Smooth muscle cell (in vitro differentiated cells): ENCODE data around the gene CGB8. TPM values are rescaled to one million over a fixed set of nuclear protein-coding genes. Genes with fewer than 3 reads are reported as not detected.
A peak's percentile ranks its signal among the peaks of the same experiment; 100 is the strongest.
"Not testable (repeated sequence)": the region's sequence is repeated elsewhere in the genome, so short reads cannot be mapped to it uniquely, and the experiment has no call there.

Experiments used
- DNase-seq: peaks from one replicate; lab custom pipeline; 2025; ENCODE audit not compliant: unreplicated experiment; lab: John Stamatoyannopoulos, UW
- H2AFZ ChIP-seq: fragments of 200-600 bp; sonication (generic); 2 replicates; pipeline ENCODE4 v1.6.0; 2016; ENCODE audit warnings: antibody characterized with exemption, low read depth, mild to moderate bottlenecking
- H3F3A ChIP-seq: fragments of 200-600 bp; sonication (generic); 2 replicates; pipeline ENCODE4 v1.6.0; 2017; ENCODE audit warnings: antibody characterized with exemption, low read depth
- H3K27ac ChIP-seq: fragments of 200-600 bp; sonication (generic); 2 replicates; pipeline ENCODE4 v1.5.1; 2016; ENCODE audit warnings: low read depth, mild to moderate bottlenecking
- H3K27me3 ChIP-seq: fragments of 200-600 bp; sonication (generic); 2 replicates; pipeline ENCODE4 v1.6.1; 2016; ENCODE audit warnings: low read depth, mild to moderate bottlenecking
- H3K36me3 ChIP-seq: fragments of 200-600 bp; sonication (generic); 2 replicates; pipeline ENCODE4 v1.5.1; 2016; ENCODE audit warnings: low read depth
- H3K4me1 ChIP-seq: fragments of 200-600 bp; sonication (generic); 2 replicates; pipeline ENCODE4 v1.5.1; 2016; ENCODE audit warnings: low read depth
- H3K4me2 ChIP-seq: fragments of 200-600 bp; sonication (generic); 2 replicates; pipeline ENCODE4 v1.6.0; 2016; ENCODE audit warnings: mild to moderate bottlenecking
- H3K4me3 ChIP-seq: fragments of 200-600 bp; sonication (generic); 2 replicates; pipeline ENCODE4 v1.5.1; 2016; ENCODE audit warnings: mild to moderate bottlenecking
- H3K79me2 ChIP-seq: fragments of 200-600 bp; sonication (generic); 2 replicates; pipeline ENCODE4 v1.6.0; 2016; ENCODE audit warnings: low read depth, mild to moderate bottlenecking
- H3K9ac ChIP-seq: fragments of 200-600 bp; sonication (generic); 2 replicates; pipeline ENCODE4 v1.6.0; 2016; ENCODE audit warnings: low read depth
- H3K9me3 ChIP-seq: fragments of 200-600 bp; sonication (generic); replicated peaks from 2 replicates; pipeline ENCODE4 v1.5.1; 2016; ENCODE audit warnings: low read depth
- H4K20me1 ChIP-seq: fragments of 200-600 bp; sonication (generic); 2 replicates; pipeline ENCODE4 v1.6.0; 2016; ENCODE audit warnings: low read depth
- CTCF ChIP-seq: fragments of 200-600 bp; sonication (generic); IDR thresholded peaks from 2 replicates; pipeline ENCODE4 v1.5.1; 2017; ENCODE audit warnings: borderline replicate concordance, mild to moderate bottlenecking, antibody characterized with exemption; ENCODE audit not compliant: insufficient read depth, poor library complexity, severe bottlenecking
- WGBS: methylation state at CpG from one replicate; pipeline ENCODE4 v1.1.7; 2016; ENCODE audit warnings: low lambda C conversion rate; 5-methylcytosine and 5-hydroxymethylcytosine counted together
- polyA plus RNA-seq: library from polyadenylated mRNA; unstranded; fragments of >200 nt; fragmentation: Nextera tagmentation; extraction: Ambion mirVana; gene quantifications from 2 replicates; pipeline ENCODE4 v1.2.1, GENCODE V29; 2016
- total RNA-seq: library from RNA; depleted of rRNA; stranded (reverse); fragments of >200 nt; gene quantifications from 2 replicates; pipeline ENCODE4 v1.2.3, GENCODE V29; 2014

Gene CGB8
- total and polyA plus RNA-seq, 2 experiments from 2014 or later: 1.0 TPM; not detected in 1

- H3K9ac ChIP-seq, H3K27ac ChIP-seq, H3F3A ChIP-seq, DNase-seq, H3K27me3 ChIP-seq, H3K4me3 ChIP-seq, H3K9me3 ChIP-seq, H3K36me3 ChIP-seq, H3K4me2 ChIP-seq, H3K4me1 ChIP-seq, H4K20me1 ChIP-seq, H2AFZ ChIP-seq, H3K79me2 ChIP-seq: not testable (repeated sequence)
- TF ChIP-seq CTCF: peak; percentile 63
- 67% methylated on average over 18 of the region's 18 CpGs for WGBS
Observed at GRCh38 chr19:49036815-49037214, 12.1 kb downstream of the CGB8 start, which contains the start of gene CGB1. Gene CGB1 (minus strand): TSS chr19:49036895. CDS start chr19:49036711, 184 bp downstream.

GRCh38 chr19:49031642-49032301 lies 17.1 kb downstream of the CGB8 start, which contains the start of gene CGB2:
Gene CGB2 (plus strand): TSS chr19:49031890. CDS start chr19:49032096, 206 bp downstream.
- H3K9me3 ChIP-seq: not testable (repeated sequence)
- peak; percentile 52 for TF ChIP-seq CTCF

DNA sequence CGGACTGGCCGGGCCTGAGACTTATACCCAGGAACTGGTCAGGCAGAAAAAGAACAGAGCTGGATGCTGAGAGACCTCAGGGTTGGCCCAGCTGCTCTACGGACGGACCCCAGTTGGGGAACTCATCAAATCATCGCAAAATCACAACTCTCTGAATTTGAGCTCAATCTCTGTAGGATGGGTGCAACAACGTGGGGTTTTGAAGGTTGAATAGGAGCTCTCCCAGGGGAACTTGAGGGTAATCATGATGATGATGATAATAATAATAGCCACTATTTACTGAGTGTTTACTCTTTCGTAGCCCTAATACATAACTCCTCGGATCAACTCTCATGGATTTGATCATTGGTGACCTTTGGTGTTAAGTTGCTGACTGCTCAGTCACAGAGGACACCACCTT lies 18.6 kb downstream of the CGB8 start:
- not testable (repeated sequence) for H3K9me3 ChIP-seq, H2AFZ ChIP-seq, H3K4me3 ChIP-seq, H3K36me3 ChIP-seq, H3K79me2 ChIP-seq, H3K27ac ChIP-seq, H3K9ac ChIP-seq, DNase-seq, H3K4me2 ChIP-seq, H4K20me1 ChIP-seq, H3K27me3 ChIP-seq, H3F3A ChIP-seq, H3K4me1 ChIP-seq
- WGBS: 87% methylated on average over 6 of the region's 8 CpGs

More at GRCh38 chr19:49031642-49032301, 17.1 kb downstream of the CGB8 start, which contains the start of gene CGB2:
- H3K9ac ChIP-seq, H3K27ac ChIP-seq, H2AFZ ChIP-seq, DNase-seq, H3K4me3 ChIP-seq, H3K36me3 ChIP-seq, H3K4me2 ChIP-seq, H4K20me1 ChIP-seq, H3K79me2 ChIP-seq, H3K27me3 ChIP-seq, H3F3A ChIP-seq, H3K4me1 ChIP-seq: not testable (repeated sequence)
- WGBS: 49% methylated on average over 28 of the region's 28 CpGs

DNA sequence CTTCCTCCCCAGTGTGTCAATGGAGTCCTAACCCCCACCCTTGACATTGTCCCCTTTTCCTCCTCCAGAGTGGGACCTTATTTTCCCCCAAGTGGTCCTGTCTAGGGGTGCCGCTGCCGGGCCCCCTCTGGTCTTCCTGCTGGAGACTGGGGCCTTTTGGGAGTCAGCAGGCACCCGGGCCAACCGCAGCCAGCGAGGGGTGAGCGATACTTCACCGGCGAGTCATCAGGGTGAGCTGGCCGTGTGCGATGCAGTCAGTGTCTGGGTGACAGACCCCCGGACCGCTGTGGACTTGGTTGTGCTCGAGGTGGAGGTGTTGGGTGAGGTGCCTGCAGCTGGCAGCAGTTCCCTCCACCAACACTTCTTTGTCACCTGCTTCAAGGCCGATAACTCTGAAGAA lies 19.2 kb downstream of the CGB8 start:
- H2AFZ ChIP-seq, H3K79me2 ChIP-seq, DNase-seq, H3K4me3 ChIP-seq, H3F3A ChIP-seq, H3K9me3 ChIP-seq, H3K36me3 ChIP-seq, H3K27me3 ChIP-seq, H4K20me1 ChIP-seq, H3K4me1 ChIP-seq, H3K4me2 ChIP-seq: not testable (repeated sequence)
- Histone ChIP-seq H3K27ac (peak overlapping the region; percentile 63), H3K9ac (peak overlapping the region; percentile 54)
- WGBS: 47% methylated on average over 14 of the region's 14 CpGs

DNA sequence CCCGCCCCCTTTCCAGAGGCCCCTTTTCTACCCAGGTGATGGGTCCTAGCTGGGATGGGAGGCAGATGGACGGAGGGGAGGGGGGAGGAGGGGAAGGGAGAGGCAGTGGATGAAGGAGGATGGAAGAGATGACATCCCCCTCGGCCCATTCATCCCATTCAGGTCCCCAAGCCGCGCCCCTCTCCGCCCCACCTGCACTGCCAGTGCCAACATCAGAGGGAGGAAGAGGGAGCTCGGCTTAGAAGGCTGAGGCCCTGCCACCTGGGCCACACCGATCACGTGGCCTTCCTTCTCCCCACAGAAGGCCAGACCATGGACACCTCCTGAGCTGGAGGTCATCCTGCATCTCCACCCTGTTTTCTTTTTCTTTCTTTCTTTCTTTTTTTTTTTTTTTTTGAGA lies 20.2 kb downstream of the CGB8 start:
- H4K20me1 ChIP-seq: not testable (repeated sequence)
- 98% methylated on average over 3 of the region's 9 CpGs for WGBS

DNA sequence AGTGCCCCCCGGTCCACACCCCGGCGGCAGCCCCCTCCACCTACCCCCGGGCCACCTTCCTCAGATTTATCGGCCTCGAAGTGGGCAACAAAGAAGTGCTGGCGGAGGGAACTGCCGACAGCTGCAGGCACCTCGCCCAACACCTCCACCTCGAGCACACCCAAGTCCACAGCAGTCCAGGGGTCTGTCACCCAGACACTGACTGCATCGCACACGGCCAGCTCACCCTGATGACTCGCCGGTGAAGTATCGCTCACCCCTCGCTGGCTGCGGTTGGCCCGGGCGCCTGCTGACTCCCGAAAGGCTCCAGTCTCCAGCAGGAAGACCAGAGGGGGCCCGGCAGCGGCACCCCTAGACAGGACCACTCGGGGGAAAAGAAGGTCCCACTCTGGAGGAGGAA lies 23.3 kb downstream of the CGB8 start:
- peak overlapping the region; percentile 11 for H3K27ac ChIP-seq
- H3K4me3 ChIP-seq, H3K4me1 ChIP-seq, H3F3A ChIP-seq, H2AFZ ChIP-seq, H3K9me3 ChIP-seq, H3K79me2 ChIP-seq, H4K20me1 ChIP-seq, H3K27me3 ChIP-seq, H3K36me3 ChIP-seq, H3K9ac ChIP-seq, H3K4me2 ChIP-seq, DNase-seq: not testable (repeated sequence)
- WGBS: 29% methylated on average over 10 of the region's 23 CpGs

More for the DNA sequence above, 20.2 kb downstream of the CGB8 start:
- H3K9ac ChIP-seq, H3K79me2 ChIP-seq, H3K27me3 ChIP-seq, H3K4me1 ChIP-seq, H3K36me3 ChIP-seq, H3K4me3 ChIP-seq, H3K27ac ChIP-seq, H3K9me3 ChIP-seq, H2AFZ ChIP-seq, DNase-seq, H3K4me2 ChIP-seq, H3F3A ChIP-seq: not testable (repeated sequence)

DNA sequence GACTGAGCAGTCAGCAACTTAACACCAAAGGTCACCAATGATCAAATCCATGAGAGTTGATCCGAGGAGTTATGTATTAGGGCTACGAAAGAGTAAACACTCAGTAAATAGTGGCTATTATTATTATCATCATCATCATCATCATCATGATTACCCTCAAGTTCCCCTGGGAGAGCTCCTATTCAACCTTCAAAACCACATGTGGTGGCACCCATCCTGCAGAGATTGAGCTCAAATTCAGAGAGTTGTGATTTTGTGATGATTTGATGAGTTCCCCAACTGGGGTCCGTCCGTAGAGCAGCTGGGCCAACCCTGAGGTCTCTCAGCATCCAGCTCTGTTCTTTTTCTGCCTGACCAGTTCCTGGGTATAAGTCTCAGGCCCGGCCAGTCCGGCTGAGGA lies 23.8 kb downstream of the CGB8 start:
- 93% methylated on average over 4 of the region's 6 CpGs for WGBS
- not testable (repeated sequence) for H3K27me3 ChIP-seq, DNase-seq

More for the DNA sequence above, 23.8 kb downstream of the CGB8 start:
- H3K4me2 ChIP-seq, H3K9me3 ChIP-seq, H3K27ac ChIP-seq, H2AFZ ChIP-seq, H3K79me2 ChIP-seq, H3K4me1 ChIP-seq, H3K36me3 ChIP-seq, H4K20me1 ChIP-seq, H3K9ac ChIP-seq, H3K4me3 ChIP-seq, H3F3A ChIP-seq: not testable (repeated sequence)
